ENCODE data around the gene ITGB5.

- TF ChIP-seq, protein P1, sequence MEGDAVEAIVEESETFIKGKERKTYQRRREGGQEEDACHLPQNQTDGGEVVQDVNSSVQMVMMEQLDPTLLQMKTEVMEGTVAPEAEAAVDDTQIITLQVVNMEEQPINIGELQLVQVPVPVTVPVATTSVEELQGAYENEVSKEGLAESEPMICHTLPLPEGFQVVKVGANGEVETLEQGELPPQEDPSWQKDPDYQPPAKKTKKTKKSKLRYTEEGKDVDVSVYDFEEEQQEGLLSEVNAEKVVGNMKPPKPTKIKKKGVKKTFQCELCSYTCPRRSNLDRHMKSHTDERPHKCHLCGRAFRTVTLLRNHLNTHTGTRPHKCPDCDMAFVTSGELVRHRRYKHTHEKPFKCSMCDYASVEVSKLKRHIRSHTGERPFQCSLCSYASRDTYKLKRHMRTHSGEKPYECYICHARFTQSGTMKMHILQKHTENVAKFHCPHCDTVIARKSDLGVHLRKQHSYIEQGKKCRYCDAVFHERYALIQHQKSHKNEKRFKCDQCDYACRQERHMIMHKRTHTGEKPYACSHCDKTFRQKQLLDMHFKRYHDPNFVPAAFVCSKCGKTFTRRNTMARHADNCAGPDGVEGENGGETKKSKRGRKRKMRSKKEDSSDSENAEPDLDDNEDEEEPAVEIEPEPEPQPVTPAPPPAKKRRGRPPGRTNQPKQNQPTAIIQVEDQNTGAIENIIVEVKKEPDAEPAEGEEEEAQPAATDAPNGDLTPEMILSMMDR (IDR thresholded peaks at IDR 0.05), result no peak
- TF ChIP-seq EZH2 (IDR thresholded peaks at IDR 0.05; ENCODE audit: borderline replicate concordance, insufficient read depth, low read depth, low read length, poor library complexity, severe bottlenecking), result no peak
Measured at GRCh38 chr3:124882816-124883747, 4.1 kb downstream of the ITGB5 start.
